GM18951 (cell line): Measurements from ENCODE around the gene ZNF526.

Experiments
- POLR2A ChIP-seq: IDR thresholded peaks from 4 replicates; pipeline ENCODE4 v1.6.1; 2011; ENCODE audit warnings: mild to moderate bottlenecking; ENCODE audit not compliant: insufficient read length, insufficient read depth; ENCODE audit errors: extremely low read depth
- in situ Hi-C: fragments of 300-500 bp; cut with MboI; formaldehyde crosslinking; loops from one replicate; pipeline ENCODE4 v1.12.0; 2022; ENCODE audit warnings: low sequenced_read_pairs, mixed read lengths, inconsistent platforms; ENCODE audit not compliant: unreplicated experiment

The ZNF526 gene

GRCh38 chr19:42220751-42221097 is 612 bp downstream of the ZNF526 start:
- no peak for TF ChIP-seq POLR2A
- in situ Hi-C loops: no loop called here

- in situ Hi-C loops: no loop called here
- TF ChIP-seq POLR2A: no peak
Measured at GRCh38 chr19:42224940-42225717, 5.0 kb downstream of the ZNF526 start.

GRCh38 chr19:42225718-42226292 is 5.7 kb downstream of the ZNF526 start:
- in situ Hi-C loops: no loop called here
- TF ChIP-seq POLR2A: no peak

GRCh38 chr19:42226886-42227285 is 6.8 kb downstream of the ZNF526 start:
- in situ Hi-C loops: no loop called here
- TF ChIP-seq POLR2A: no peak

GRCh38 chr19:42228641-42229040 is 8.5 kb downstream of the ZNF526 start:
- TF ChIP-seq POLR2A: no peak
- in situ Hi-C loops: no loop called here

GRCh38 chr19:42229301-42229854 is 9.3 kb downstream of the ZNF526 start:
- in situ Hi-C loops: no loop called here
- TF ChIP-seq POLR2A: no peak

GRCh38 chr19:42229855-42230351 is 9.8 kb downstream of the ZNF526 start:
- in situ Hi-C loops: no loop called here
- no peak for TF ChIP-seq POLR2A

GRCh38 chr19:42230571-42230970 is 10.5 kb downstream of the ZNF526 start:
- no peak for TF ChIP-seq POLR2A
- in situ Hi-C loops: no loop called here

GRCh38 chr19:42232435-42232834 is 12.3 kb downstream of the ZNF526 start:
- TF ChIP-seq POLR2A: no peak
- in situ Hi-C loops: no loop called here

GRCh38 chr19:42233106-42233505 is 13.0 kb downstream of the ZNF526 start:
- no peak for TF ChIP-seq POLR2A
- in situ Hi-C loops: no loop called here

- TF ChIP-seq POLR2A: peak; percentile 22
- in situ Hi-C loops: no loop called here
Measured at GRCh38 chr19:42233678-42234292, 13.7 kb downstream of the ZNF526 start.

- in situ Hi-C loops: no loop called here
- TF ChIP-seq POLR2A: no peak
Measured at GRCh38 chr19:42234364-42234763, 14.3 kb downstream of the ZNF526 start.

GRCh38 chr19:42235181-42235580 is 15.1 kb downstream of the ZNF526 start:
- in situ Hi-C loops: no loop called here
- no peak for TF ChIP-seq POLR2A
